ENCODE data around the gene PLA2G5.

PLA2G5 gene

DNA sequence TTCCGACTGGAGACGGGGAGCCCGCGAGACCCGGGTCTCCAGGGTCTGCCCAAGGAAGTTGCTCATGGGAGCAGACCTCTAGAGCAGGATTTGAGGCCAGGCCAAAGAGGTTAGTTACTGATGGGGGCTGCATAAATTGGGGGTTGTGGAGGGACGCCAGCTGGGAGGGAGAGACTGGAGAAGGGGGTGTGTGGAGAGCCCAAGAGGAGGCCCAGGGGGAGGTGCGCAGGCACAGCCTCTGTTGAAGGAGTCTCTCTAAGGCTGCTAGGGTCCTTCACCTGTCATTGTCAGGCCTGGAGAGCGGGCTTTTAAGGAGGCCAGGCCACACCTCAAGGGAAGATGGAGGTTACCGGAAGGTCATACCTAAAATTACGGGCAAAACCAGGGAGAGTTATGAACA is 363 bp downstream of the PLA2G5 start:
- DNase-seq, result no peak

DNA sequence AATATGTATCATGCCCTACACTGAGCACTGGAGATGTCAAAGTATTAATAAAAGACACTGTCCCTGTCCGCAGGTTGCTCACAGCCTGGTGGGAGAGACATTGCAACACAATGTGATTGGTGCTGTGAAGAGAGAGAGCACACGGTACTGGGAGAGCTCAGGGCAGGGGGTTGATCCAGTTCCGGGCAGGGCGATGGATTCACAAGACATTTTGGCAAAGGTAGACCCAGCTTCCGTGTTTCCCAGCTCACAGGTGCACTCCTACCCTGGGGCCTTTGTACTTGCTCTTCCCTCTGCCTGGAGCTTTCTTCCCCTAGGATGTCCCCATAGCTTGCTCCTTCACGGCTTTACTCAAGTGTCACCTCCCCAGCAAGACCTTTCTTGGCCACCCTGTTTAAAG is 1.4 kb downstream of the PLA2G5 start:
- no peak for DNase-seq

GRCh38 chr1:20072771-20073170 is 2.8 kb downstream of the PLA2G5 start:
- no peak for DNase-seq

DNA sequence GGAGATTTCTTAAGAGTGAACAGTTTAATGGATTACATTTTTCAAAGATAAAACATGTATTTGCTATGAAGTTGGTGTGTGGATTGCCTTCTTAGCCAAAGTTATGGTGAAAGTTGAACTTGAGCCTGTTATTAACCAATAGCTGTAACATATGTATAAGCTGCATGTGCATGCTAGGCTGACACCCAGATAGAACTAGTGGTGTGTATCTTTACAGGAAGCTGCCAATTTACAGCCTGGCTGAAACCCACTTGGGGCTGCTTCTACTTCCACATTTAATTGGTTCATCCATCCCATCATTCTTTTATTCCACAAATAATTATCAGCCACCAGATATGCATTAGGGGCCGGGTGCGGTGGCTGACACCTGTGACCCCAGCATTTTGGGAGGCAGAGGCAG is 3.3 kb downstream of the PLA2G5 start:
- no peak for DNase-seq

GRCh38 chr1:20074055-20074724 is 4.2 kb downstream of the PLA2G5 start:
- no peak for DNase-seq

- DNase-seq, result peak; percentile 18
Measured at GRCh38 chr1:20074725-20075171, 4.8 kb downstream of the PLA2G5 start.

DNA sequence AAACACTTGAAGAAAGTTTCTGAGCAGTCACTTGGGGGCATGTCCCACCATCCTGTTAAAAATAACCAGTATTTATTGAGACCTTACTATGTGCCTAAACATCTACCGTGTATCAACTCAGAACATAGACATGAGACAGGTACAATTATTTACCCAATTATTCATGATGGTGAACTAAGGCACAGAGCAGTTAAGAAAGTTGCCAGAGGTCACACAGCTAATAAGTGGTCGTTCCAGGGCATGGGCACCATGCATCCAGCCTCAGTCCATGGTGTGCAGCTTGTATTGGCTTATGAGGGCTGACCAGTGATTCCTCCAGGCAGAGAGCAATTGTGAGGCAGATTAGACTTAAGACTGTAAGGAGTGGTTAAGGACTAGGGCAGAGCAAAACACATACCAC is 5.4 kb downstream of the PLA2G5 start:
- no peak for DNase-seq

GRCh38 chr1:20076223-20076622 is 6.2 kb downstream of the PLA2G5 start:
- DNase-seq, result no peak

GRCh38 chr1:20076710-20077461 is 6.9 kb downstream of the PLA2G5 start:
- DNase-seq, result peak; percentile 11

DNA sequence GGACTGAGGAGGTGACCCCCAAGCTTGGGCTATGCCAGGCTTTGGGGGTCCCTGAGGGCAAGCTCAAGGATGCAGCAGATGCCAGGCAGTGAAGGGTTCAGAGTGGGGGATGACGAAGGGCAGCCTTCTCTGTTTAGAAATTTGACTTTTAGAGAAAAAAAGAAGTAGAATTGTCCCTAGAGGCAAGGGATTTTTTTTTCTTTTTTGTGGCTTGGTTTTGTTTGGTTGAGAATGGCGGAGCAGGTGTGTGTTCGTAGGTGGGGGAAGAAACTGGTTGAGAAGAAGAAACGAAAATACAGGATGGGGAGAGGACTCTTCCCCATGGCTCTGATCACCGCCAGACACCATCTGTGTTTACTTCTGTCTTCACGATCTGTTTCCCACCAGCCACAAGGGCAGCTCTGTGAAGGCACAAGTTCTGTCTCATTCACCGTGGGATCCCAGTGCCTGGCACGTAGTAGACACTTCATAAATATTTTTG is 8.2 kb downstream of the PLA2G5 start:
- no peak for DNase-seq

- no peak for DNase-seq
Measured at GRCh38 chr1:20078711-20079110, 8.7 kb downstream of the PLA2G5 start.

GRCh38 chr1:20079661-20080305 is 9.8 kb downstream of the PLA2G5 start:
- no peak for DNase-seq

DNA sequence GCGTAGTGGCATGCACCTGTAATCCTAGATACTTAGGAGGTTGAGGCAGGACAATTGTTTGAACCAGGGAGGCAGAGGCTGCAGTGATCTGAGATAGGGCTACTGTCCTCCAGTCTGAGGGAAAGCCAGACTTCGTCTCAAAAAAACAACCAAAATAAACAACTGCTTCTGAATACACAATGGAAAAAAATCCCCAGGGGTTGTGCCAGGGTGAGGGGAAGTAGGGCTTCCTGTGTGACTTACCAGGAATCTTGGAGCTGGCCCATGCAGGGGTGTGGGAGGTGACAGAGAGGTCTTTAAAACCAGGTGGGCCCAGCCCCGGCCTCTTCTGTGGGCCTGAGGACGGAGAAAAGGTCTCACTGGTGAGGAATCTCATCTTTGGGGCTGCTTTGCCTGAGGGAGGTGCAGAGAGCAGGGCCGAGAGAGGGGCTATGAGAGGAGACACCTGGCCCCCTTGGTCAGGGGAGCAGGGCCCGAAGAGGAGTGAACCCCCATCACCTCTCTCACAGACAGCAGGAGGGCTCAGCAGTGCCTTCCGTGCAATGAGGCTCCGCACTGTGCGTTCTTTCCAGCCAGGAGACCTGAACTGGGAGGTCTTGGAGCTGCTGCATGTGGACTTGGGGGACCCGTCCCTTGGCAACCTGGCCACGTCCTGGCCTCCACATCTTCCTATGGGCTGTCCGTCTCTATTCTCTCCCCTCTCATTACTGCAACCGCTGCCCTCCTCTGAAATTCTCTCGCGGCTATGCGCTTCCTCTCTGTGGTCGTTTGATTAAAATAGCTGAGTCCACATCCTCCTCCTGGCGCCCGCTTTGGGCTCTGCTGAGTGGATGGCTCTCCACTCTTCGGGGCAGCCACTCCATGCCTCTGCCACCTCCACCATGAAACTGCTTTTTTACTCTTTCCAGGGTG is 10.7 kb downstream of the PLA2G5 start:
- no peak for DNase-seq

DNA sequence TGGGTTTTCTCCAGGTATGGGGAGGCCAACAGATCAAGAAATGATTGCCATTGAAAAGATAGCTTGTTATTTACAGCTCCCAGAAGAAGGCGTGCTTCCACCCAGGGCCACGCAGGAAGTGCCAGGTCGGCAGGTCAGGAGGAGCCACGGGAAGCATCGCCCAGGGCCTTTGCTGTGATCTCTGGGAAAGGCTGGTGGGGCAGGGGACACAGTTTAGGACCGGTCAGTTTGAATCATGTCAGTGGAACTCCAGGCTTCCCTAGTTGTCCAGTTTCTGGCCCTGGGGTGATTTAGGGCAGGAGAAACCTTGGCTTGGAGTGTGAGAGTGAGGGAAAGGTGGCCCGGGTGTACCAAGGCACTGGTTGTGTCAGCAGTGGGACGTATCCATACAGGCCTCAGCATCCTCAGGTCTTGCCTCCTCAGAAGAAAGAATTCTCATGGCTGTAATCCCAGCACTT is 11.4 kb downstream of the PLA2G5 start:
- DNase-seq, result no peak

DNA sequence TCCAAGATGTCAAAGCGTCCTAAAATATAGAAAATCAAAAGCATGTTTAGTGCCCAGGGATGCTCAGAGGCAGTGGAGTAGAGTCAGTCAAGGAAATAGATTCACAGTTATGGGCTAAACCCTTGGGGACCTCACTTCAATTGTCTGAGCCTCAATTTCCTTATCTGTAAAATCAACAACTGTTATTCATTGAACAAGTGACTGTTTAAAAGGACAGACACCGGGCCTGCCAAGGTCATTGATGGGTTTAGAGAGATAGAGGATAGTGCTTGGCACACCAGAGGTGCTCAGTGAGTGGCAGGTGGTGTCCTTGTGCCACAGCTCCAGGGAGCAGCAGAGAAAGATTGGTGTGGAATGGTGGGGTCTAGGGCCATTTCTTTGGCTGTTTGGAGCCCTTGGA is 12.8 kb downstream of the PLA2G5 start:
- no peak for DNase-seq

DNA sequence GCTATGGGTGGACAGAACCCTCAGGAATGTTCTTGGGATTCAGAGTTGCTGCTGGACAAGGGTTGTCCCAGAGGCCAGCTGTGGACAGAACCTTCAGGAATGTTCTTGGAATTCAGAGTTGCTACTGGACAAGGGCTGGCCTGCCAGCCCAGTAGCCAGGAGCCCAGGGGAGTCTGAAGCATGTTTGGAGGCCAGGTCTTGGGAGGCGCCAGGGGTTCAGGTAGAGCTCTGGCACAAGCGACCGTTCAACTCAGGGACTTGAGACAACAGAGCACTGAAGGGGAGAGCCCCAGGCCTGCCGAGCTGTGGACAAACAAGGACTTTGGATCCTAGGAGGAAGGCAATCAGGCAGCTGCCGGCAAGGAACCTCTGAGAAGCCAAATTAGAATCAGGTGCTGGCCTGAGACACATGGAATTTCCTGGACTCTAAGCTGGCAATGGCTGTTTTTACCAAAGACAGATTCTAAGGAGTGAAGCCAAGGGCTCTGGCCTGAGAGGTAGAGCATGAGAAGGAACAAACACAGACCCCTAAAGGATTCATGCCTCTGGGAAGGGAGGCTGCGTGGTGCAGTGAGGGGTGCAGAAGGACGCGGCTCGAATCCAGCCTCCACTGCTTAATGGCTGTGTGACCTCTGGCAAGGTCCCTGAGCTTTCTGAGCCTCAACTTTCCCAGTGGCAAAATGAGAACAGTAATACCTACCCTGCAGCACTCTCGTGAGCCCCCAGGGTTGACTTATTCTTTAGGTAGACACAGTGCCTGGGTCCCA is 13.4 kb downstream of the PLA2G5 start:
- DNase-seq, result no peak

DNA sequence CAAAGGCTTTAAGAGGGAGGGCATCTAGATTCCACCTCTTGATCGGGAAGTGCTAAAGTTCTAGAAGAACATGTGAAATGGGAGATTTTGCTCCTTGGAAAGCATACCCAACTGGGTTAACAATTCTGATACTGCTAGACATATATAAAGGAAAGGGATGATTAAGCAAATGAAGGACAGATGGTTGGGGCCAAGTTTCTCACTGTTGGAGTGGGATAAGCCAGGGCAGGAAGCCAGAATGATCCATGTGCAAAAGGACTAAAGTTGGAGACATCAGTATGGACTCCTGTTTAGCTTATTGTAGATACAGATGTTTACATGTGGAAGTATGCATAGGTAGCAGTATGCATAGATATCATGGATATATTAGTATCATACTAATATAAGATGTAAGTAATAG is 16.8 kb downstream of the PLA2G5 start:
- no peak for DNase-seq

- no peak for DNase-seq
Measured at GRCh38 chr1:20087668-20088067, 17.7 kb downstream of the PLA2G5 start.

GRCh38 chr1:20089328-20090077 is 19.5 kb downstream of the PLA2G5 start:
- no peak for DNase-seq

- DNase-seq, result no peak
Measured at GRCh38 chr1:20090119-20090518, 20.1 kb downstream of the PLA2G5 start.

DNA sequence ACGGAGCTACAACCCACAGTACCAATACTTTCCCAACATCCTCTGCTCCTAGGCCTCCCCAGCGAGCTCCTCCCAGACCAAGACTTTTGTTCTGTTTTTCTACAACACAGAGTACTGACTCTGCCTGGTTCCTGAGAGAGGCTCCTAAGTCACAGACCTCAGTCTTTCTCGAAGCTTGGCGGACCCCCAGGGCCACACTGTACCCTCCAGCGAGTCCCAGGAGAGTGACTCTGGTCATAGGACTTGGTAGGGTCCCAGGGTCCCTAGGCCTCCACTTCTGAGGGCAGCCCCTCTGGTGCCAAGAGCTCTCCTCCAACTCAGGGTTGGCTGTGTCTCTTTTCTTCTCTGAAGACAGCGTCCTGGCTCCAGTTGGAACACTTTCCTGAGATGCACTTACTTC is 20.6 kb downstream of the PLA2G5 start:
- no peak for DNase-seq

Data from fibroblast of skin of right biceps (primary cell).